GF-D8 (cell line): ENCODE measurements around the gene TBC1D3B.
A peak's percentile ranks its signal among the peaks of the same experiment; 100 is the strongest.
"Not testable (repeated sequence)": the region's sequence is repeated elsewhere in the genome, so short reads cannot be mapped to it uniquely, and the experiment has no call there.

Experiments
- DNase-seq: peaks from one replicate; lab custom pipeline; 2025; lab: John Stamatoyannopoulos, UW

TBC1D3B gene

DNA sequence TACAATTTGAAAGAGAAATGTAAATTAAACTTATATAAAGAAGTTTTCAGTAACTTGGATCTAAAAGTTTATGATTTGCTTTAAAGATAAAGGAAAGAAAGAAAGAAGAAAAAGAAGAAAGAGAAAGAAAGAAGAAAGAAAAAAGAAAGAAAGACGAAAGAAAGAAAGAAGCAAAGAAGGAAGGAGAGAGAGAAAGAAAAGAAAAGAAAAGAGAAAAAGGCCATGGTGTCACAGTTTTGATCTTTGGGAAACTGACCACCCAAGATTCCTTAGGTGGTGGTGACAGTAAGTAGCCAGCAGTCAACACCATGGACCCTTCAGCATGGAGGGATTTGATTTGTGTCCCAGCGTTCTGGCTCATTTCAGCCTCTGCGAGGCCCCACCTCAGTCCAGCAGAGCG lies 24.7 kb upstream of the TBC1D3B start:
- not testable (repeated sequence) for DNase-seq

- DNase-seq: no peak
Observed at GRCh38 chr17:36198831-36199465, 22.5 kb upstream of the TBC1D3B start.

- DNase-seq: no peak
Observed at GRCh38 chr17:36197387-36197703, 20.9 kb upstream of the TBC1D3B start.

- DNase-seq: no peak
Observed at GRCh38 chr17:36196131-36196486, 19.7 kb upstream of the TBC1D3B start.

- no peak for DNase-seq
Observed at GRCh38 chr17:36195434-36196130, 19.1 kb upstream of the TBC1D3B start.

DNA sequence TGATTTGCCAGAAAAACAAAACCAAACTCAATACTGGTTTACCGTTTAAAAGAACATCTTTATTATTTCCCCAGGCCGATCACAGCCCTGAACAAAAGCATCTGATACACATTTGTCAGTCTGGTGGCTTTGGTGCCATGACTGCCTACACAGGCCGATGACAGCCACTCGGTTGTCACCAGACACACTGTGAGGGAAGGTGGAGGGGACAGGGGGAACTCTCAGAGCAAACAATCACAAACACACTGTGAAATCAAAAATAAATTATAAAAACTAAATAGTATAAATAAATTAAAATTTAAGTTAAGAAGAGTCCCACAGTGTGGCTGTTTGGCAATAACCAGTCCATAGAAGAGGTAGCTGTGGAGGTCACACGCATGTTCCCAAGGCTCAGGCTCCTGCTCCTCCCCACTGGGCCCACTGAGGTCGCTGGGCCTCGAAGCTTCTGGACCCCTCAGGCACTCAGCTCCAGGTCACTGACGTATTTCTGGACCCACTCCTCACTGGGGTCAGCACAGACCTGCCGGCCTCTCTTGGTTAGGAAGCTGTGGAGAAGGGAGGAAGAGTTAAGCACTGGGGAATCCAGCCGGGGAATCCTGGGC lies 18.5 kb upstream of the TBC1D3B start:
- DNase-seq: not testable (repeated sequence)

- DNase-seq: not testable (repeated sequence)
Observed at GRCh38 chr17:36194147-36194831, 17.9 kb upstream of the TBC1D3B start.

DNA sequence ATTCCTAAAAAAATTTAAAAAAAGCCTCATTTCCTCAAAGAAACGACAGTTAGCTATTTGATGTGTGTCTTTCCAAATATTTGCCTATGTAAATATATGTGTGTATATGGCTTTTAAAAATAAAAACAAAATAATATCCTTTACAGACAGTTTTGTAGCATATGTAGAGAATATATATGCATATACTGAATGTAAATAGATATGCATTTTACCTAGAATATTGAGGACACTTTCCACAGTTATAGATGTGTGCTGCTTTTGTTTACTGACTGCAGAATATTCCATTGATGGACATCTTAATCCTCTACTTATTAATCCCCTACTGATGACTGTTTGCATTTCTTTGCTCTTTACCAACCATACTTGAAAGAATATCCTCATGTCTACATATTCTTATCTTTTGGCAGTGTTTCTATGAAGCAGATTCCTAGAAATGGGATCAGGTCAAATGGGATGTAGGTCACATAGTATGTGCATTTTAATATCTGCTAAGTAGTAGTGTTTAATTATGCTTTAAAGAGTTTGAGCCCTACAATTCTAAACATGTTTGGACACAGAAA lies 16.9 kb upstream of the TBC1D3B start:
- no peak for DNase-seq

DNA sequence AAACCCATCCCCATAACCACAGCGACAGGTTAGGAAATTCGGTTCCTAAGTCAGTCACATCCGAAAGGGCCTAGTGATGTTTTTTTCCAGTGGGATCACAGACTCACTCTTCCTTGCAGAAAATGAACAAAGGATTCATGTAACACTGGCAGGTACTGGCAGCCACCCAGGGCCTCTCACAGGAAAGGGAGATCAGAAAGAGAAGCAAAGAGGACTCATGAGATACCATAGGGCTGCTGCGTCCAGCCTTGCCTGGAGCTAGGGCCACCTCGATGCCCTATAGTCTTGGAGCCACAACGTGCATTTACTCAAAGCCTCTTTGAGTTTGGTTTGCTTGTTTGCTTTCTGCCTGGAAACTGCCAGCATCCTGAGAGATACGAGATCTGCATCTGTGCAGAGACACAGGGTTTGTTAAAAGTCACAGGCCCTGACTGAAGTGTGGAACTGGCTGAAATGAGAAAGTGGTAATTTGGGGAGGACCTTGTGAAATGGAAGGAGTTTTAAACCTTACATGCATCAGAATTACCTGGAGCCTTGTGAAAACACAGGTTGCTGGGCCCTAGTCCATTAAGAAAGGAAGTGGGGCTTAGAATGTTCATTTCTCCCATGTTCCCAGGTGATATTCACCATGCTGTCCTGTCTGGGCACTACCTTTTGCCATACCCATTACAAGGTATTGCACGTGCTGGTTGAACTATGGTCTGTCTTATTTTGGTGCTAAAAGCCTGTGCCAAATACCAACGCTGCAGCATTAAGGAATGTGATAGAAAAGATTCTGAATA lies 14.3 kb upstream of the TBC1D3B start:
- DNase-seq: not testable (repeated sequence)

- DNase-seq: not testable (repeated sequence)
Observed at GRCh38 chr17:36189993-36190392, 13.6 kb upstream of the TBC1D3B start.

DNA sequence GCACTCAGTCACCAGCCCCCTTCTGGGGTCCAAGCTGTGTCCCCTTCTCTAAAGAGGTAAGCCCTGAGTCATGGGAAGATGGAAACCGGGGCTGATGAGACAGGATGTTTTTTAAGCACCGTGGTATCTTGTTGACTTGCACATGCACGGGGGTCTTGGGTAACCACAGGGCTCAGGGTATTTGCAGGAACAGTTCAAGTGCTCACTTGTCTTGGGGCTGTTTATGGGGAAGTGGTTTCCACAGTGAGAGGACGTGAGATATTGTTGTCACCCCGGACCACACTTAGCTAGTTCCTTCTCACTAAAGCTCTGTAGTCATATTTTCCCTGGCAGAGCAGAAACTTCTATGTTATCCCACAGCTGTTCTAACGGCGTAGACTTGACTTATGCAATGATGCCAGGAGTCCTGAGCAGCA lies 12.5 kb upstream of the TBC1D3B start:
- peak; percentile 85 for DNase-seq

DNA sequence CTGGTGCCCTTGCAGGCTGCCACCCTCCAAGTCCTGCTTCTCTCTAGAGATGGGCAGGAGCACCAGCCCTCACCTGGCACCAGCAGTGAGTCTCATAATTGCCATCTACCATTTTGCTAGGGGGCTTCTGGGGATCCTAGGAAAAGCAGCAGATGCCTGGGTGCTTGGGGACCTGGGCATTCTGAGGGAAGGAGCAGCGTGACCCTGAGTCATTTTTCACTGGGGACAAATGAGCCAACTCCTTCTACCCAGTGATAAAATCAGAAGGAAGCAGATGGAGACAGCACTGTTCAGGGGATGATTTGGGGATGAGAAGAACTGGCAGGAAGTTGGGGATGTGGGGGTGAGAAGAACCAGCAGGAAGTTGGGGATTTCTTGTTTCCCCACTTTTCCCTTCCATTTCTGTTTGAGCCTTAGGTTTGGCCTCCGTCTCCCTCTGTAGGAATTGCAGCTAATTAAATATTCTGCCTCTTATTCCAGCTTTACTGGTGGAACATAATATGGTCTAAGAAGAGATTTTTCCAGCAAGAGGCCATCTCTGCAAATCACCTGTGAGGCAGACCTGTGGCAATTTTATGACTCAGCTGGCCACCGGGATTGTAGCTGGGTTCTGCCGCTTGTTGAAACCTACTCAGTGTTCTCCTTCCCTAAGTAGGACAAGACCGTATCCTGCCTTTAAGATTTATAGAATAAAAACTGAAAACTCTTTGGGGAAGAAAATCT lies 11.7 kb upstream of the TBC1D3B start:
- not testable (repeated sequence) for DNase-seq

GRCh38 chr17:36186810-36187763 lies 10.7 kb upstream of the TBC1D3B start:
- DNase-seq: not testable (repeated sequence)

GRCh38 chr17:36185416-36185815 lies 9.0 kb upstream of the TBC1D3B start:
- DNase-seq: no peak

DNA sequence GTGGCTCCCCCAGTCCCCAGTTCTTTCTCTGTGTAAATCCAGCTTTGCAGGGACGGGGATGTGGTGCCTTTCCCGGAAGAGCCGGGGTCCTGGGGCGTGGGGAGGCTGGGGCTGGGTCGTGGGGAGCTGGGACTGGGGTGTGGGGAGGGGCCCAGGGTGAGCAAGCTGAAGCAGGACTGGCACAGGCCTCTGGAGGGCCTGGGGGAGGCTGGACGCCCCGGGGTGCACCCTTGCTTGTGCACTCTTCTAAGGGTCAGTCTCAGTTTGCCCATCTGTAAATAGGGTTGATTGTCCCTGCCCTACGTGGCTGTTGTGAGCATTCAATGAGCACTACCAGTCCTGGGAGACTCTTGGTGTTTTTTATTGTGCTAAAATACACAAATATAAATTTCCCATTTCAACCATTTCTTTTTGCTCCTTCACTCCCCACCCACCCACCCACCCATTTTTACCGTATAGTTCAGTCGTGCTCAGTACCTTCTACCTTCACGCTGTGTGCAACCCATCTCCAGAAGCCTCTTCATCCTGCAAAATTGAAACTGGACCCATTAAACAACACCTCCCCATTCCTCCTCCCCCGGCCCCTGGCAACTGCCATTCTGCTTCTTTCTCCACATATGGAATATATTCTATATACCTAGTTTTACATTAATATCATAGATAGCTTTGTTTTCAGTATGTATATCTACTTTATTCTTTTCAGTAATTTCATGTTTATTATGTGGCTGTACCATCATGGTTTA lies 7.8 kb upstream of the TBC1D3B start:
- DNase-seq: no peak

- DNase-seq: no peak
Observed at GRCh38 chr17:36183001-36183971, 6.8 kb upstream of the TBC1D3B start.

GRCh38 chr17:36182176-36183000 lies 6.0 kb upstream of the TBC1D3B start:
- DNase-seq: no peak
